Chondrocyte (in vitro differentiated cells): ENCODE measurements around the gene CPED1. TPM values are rescaled to one million over a fixed set of nuclear protein-coding genes. Genes with fewer than 3 reads are reported as not detected.

Experiments used
- DNase-seq: peaks from one replicate; pipeline ENCODE4 v3.0.0; 2021; ENCODE audit warnings: mixed read lengths, low spot score
- H3K27ac Mint-ChIP-seq: one replicate; pipeline ENCODE4 v1.8.0; 2021; ENCODE audit warnings: mild to moderate bottlenecking, moderate library complexity, mixed read lengths; ENCODE audit not compliant: unreplicated experiment
- H3K27me3 Mint-ChIP-seq: 2 replicates; pipeline ENCODE4 v1.8.0; 2021; ENCODE audit warnings: low read depth, mixed read lengths
- H3K36me3 Mint-ChIP-seq: 2 replicates; pipeline ENCODE4 v1.8.0; 2021; ENCODE audit warnings: low read depth, mixed read lengths
- H3K4me1 Mint-ChIP-seq: 2 replicates; pipeline ENCODE4 v1.8.0; 2021; ENCODE audit warnings: low read depth, mild to moderate bottlenecking, mixed read lengths
- H3K4me3 Mint-ChIP-seq: one replicate; pipeline ENCODE4 v1.8.0; 2021; ENCODE audit warnings: mild to moderate bottlenecking, moderate library complexity, mixed read lengths; ENCODE audit not compliant: unreplicated experiment
- H3K9me3 Mint-ChIP-seq: 2 replicates; pipeline ENCODE4 v1.8.0; 2021; ENCODE audit warnings: low read depth, mixed read lengths
- CTCF ChIP-seq: fragments of 200-600 bp; sonication (generic); IDR thresholded peaks from 2 replicates; pipeline ENCODE4 v1.5.0; 2021; ENCODE audit warnings: antibody characterized with exemption, mild to moderate bottlenecking, moderate library complexity
- total RNA-seq: library from RNA; stranded (reverse); gene quantifications from 3 replicates; pipeline ENCODE4 v1.2.1, GENCODE V29; 2021

Gene CPED1
- total RNA-seq, 1 donor from 2014 or later: 2.8 TPM

DNA sequence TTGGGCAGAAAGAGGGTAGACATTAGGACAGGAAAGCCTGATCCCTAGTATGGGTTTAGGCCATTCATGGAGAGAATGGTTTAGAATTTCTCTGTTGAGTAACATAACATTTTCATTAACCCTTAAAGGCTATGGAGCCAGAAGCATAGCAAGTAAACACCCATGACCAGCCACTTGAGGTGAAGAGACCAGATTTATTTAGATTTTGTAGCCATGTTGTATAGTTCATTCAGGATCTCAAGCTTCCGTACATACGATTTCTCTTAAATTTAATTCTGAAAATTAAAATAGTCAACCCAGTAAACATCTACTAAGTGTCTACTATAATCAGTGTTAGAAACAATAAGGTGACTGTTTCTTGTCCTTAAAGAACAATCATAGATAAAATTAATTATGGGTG is 51.5 kb downstream of the CPED1 start:
- H3K36me3 Mint-ChIP-seq: no peaks in the 10 kb centered on the region
- no peak overlapping the region for H3K27ac Mint-ChIP-seq
- no peak overlapping the region for H3K4me3 Mint-ChIP-seq
- peaks cover 7% of the 10 kb centered on the region for H3K4me1 Mint-ChIP-seq
- H3K9me3 Mint-ChIP-seq: peaks cover 13% of the 10 kb centered on the region
- no peak for DNase-seq
- no peak for TF ChIP-seq CTCF
- no peaks in the 10 kb centered on the region for H3K27me3 Mint-ChIP-seq

DNA sequence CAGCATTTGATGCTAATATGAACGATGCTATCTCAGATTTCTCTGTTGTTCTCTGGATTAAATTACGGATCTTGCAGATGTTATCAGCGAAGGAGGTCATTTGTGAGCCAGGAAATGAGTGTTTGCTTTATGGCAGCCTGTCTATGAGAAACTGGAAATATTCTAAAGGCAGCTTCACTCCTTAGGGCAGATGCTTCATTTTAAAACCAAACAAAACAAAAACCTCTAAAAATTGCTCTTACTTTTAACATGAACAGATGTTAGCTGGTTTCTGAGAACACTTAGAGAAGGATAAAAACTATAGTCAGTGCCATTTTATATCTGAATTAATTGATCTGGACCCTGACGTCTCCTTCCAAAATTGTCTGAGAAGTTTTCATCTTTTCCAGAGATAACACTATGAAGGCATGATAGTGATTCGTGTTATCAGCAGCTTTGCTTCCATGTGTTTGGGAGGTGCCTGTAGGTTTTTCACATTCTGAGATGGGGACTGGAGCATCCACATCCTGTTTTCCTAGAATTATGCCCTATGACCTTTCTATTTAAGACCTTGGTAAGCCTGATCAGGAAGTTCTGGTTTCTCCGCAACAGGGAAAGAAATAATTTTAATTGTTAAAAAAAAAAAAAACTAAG is 53.1 kb downstream of the CPED1 start:
- no peaks in the 10 kb centered on the region for H3K36me3 Mint-ChIP-seq
- H3K4me1 Mint-ChIP-seq: peaks cover 7% of the 10 kb centered on the region
- H3K9me3 Mint-ChIP-seq: peaks cover 10% of the 10 kb centered on the region
- H3K27me3 Mint-ChIP-seq: no peaks in the 10 kb centered on the region
- H3K4me3 Mint-ChIP-seq: no peak overlapping the region
- no peak for DNase-seq
- H3K27ac Mint-ChIP-seq: no peak overlapping the region
- TF ChIP-seq CTCF: no peak

DNA sequence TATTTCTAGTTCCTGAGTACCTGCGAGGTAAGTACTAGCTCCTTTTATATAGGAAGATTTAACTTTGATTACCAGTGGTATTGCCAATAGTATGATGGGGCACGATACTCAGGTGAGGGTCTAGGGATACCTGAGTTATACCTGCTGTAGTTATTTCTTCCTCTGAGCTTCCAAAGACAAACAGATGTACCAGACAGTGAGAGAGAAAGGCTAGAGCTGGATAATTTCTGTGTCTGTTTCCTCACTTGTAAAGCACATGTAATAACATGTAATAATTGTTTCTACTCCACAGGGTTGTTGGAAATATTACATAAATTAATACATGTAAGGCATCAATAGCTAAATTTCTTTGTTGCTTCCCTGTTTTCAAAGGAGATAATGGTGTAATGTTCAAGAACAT is 53.7 kb downstream of the CPED1 start:
- H3K27ac Mint-ChIP-seq: no peak overlapping the region
- DNase-seq: no peak
- H3K4me1 Mint-ChIP-seq: peaks cover 7% of the 10 kb centered on the region
- H3K9me3 Mint-ChIP-seq: peaks cover 5% of the 10 kb centered on the region
- H3K4me3 Mint-ChIP-seq: no peak overlapping the region
- H3K36me3 Mint-ChIP-seq: no peaks in the 10 kb centered on the region
- H3K27me3 Mint-ChIP-seq: no peaks in the 10 kb centered on the region
- TF ChIP-seq CTCF: no peak

- Mint-ChIP-seq H3K27ac (no peak overlapping the region), H3K27me3 (no peaks in the 10 kb centered on the region), H3K4me3 (no peak overlapping the region), H3K36me3 (no peaks in the 10 kb centered on the region), H3K9me3 (peaks cover 2% of the 10 kb centered on the region), H3K4me1 (peaks cover 7% of the 10 kb centered on the region)
- DNase-seq: no peak
- no peak for TF ChIP-seq CTCF
Observed at GRCh38 chr7:121042899-121043298, 54.4 kb downstream of the CPED1 start.

DNA sequence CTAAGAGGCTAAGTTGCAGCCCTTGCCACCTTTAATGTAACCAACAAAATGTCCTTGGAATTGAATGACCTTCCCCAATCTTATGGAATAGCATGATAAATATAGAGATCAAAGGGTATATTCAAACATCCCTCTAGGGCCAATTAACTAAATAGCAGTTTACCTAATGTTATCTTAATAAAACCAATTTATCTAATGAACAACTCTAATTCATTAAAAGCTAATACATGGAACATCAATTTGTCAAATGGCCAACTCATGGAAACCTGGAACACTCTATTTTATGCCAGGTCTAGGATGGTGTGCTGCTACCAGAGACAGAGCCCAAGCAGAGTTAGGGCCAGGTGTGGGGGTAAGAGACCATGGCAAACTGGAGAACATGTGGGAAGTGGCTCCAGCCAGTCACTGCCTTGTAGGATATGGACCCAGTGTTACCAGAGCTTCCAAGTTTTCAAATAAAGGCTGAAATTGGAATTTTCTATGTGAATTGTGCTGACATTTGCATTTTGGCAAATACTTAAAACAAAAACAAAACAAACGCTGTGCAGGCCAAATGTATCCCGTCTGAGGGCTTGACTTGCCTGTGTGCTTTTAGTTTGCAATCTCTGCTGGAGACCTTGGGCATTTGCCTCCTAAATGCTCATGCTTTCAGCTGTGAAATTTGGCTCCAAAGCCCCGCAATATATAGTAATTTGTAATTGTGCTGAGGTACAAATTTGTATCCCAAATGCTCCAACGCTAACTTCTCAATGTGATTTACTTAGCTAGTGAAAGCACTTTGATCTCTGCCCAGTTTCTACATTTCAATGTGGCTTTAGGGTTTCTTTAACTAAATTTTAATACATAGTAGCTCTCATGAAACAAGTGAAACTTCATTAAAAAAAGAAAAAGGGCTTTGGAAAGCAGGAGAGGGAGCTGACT is 55.1 kb downstream of the CPED1 start:
- Mint-ChIP-seq H3K36me3 (no peaks in the 10 kb centered on the region), H3K4me3 (no peak overlapping the region), H3K4me1 (peaks cover 7% of the 10 kb centered on the region), H3K27me3 (no peaks in the 10 kb centered on the region), H3K9me3 (peaks cover 3% of the 10 kb centered on the region), H3K27ac (no peak overlapping the region)
- TF ChIP-seq CTCF: no peak
- DNase-seq: no peak
